Lung (tissue), 12 donors: ENCODE measurements around the gene PLCB2. TPM values are rescaled to one million over a fixed set of nuclear protein-coding genes. Genes with fewer than 3 reads are reported as not detected.

ENCODE experiments used
- ATAC-seq: fragments of 200-7000 bp; cut with Tn5 transposase; one replicate; pipeline ENCODE4 v1.9.1; 2020; ENCODE audit warnings: moderate number of reproducible peaks; ENCODE audit not compliant: insufficient read depth, low FRiP score
- DNase-seq, 3 donors: peaks; one replicate each; pipeline ENCODE4 v3.0.0-alpha.2; 2013 to 2017
- H3K27ac ChIP-seq, 2 donors: one replicate each; pipeline ENCODE4 v1.5.1; 2013; ENCODE audit warnings: mild to moderate bottlenecking in 2 of 2, moderate library complexity in 2 of 2, control low read depth in 1 of 2, inconsistent platforms in 1 of 2, low read depth in 1 of 2, low read length in 1 of 2
- H3K27me3 ChIP-seq, 3 donors: one replicate each; pipeline ENCODE4 v1.5.1; 2013; ENCODE audit warnings: low read length in 2 of 3; ENCODE audit not compliant: control insufficient read depth in 3 of 3, insufficient read depth in 3 of 3
- H3K36me3 ChIP-seq, 4 donors: one replicate each; pipeline ENCODE4 v1.5.1; 2013; ENCODE audit warnings: low read length in 4 of 4, mild to moderate bottlenecking in 1 of 4, moderate library complexity in 1 of 4; ENCODE audit not compliant: control insufficient read depth in 4 of 4, insufficient read depth in 4 of 4
- H3K4me1 ChIP-seq, 5 donors: one replicate each; pipeline ENCODE4 v1.5.1; 2013; ENCODE audit warnings: low read length in 5 of 5, mild to moderate bottlenecking in 2 of 5, moderate library complexity in 1 of 5; ENCODE audit not compliant: control insufficient read depth in 5 of 5, insufficient read depth in 5 of 5
- H3K4me3 ChIP-seq: one replicate; pipeline ENCODE4 v1.5.1; 2013; ENCODE audit warnings: mild to moderate bottlenecking, control low read depth, moderate library complexity
- H3K9ac ChIP-seq, 2 donors: one replicate each; pipeline ENCODE4 v1.5.1; 2013; ENCODE audit warnings: low read length in 2 of 2, control low read depth in 1 of 2; ENCODE audit not compliant: insufficient read depth in 1 of 2
- H3K9me3 ChIP-seq, 4 donors: one replicate each; pipeline ENCODE4 v1.5.1; 2013; ENCODE audit warnings: low read length in 3 of 4, mild to moderate bottlenecking in 1 of 4, moderate library complexity in 1 of 4; ENCODE audit not compliant: control insufficient read depth in 4 of 4, insufficient read depth in 3 of 4
- WGBS, 2 donors: extraction: QIAGEN DNeasy Blood & Tissue Kit; methylation state at CpG; one replicate each; pipeline ENCODE4 v1.1.7; 2013; 5-methylcytosine and 5-hydroxymethylcytosine counted together
- polyA plus RNA-seq, 2 donors: library from polyadenylated mRNA; stranded (reverse); fragments of 200-250 nt; gene quantifications; one replicate each; pipeline ENCODE4 v1.2.1, GENCODE V29; 2013
- total RNA-seq, 2 donors: library from RNA; depleted of rRNA in 1 of 2; stranded (reverse); fragments of >200 nt in 1 of 2; gene quantifications; one replicate each; pipeline ENCODE4 v1.2.1, GENCODE V29; 2014 to 2021
- TF ChIP-seq, protein P1 (sequence below): IDR thresholded peaks from 2 replicates; pipeline ENCODE4 v1.5.1; 2012; ENCODE audit warnings: mild to moderate bottlenecking; ENCODE audit errors: control extremely low read depth, extremely low read depth
- donor health status: control.
- donor health status: control.
- donor health status: Bipolar disorder and iron deficiency.
- donor health status: healthy.
- donor health status: DM: yes; HTN: yes; CAD: no.

PLCB2 gene
- total and polyA plus RNA-seq, 4 donors = 17.9 to 76.7 (median 51.2) TPM

- Histone ChIP-seq H3K9ac (no peak overlapping the region), H3K27me3 (peaks cover 0 to 16% (median 6%) of the 10 kb centered on the region in 3 donors), H3K9me3 (no peaks in the 10 kb centered on the region), H3K27ac (no peak overlapping the region), H3K4me3 (no peak overlapping the region), H3K4me1 (peaks cover 0 to 4% (median under 1%) of the 10 kb centered on the region in 5 donors), H3K36me3 (no peaks in the 10 kb centered on the region)
- WGBS, 2 donors = 51 to 64% methylated on average over 8 of the region's 8 CpGs
- ATAC-seq = no peak
- DNase-seq = no peak
- TF ChIP-seq, protein P1, sequence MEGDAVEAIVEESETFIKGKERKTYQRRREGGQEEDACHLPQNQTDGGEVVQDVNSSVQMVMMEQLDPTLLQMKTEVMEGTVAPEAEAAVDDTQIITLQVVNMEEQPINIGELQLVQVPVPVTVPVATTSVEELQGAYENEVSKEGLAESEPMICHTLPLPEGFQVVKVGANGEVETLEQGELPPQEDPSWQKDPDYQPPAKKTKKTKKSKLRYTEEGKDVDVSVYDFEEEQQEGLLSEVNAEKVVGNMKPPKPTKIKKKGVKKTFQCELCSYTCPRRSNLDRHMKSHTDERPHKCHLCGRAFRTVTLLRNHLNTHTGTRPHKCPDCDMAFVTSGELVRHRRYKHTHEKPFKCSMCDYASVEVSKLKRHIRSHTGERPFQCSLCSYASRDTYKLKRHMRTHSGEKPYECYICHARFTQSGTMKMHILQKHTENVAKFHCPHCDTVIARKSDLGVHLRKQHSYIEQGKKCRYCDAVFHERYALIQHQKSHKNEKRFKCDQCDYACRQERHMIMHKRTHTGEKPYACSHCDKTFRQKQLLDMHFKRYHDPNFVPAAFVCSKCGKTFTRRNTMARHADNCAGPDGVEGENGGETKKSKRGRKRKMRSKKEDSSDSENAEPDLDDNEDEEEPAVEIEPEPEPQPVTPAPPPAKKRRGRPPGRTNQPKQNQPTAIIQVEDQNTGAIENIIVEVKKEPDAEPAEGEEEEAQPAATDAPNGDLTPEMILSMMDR = no peak
Measured at GRCh38 chr15:40258544-40258943, 49.2 kb downstream of the PLCB2 start.

- no peak overlapping the region for H3K27ac ChIP-seq
- no peak for DNase-seq
Measured at GRCh38 chr15:40257656-40258450, 49.9 kb downstream of the PLCB2 start.

GRCh38 chr15:40256638-40257235 is 51.0 kb downstream of the PLCB2 start:
- peaks cover 0 to 23% (median 8%) of the 10 kb centered on the region in 3 donors for H3K27me3 ChIP-seq
- TF ChIP-seq, protein P1 = no peak
- no peaks in the 10 kb centered on the region for H3K9me3 ChIP-seq
- H3K4me3 ChIP-seq = no peak overlapping the region
- DNase-seq (no peak), ATAC-seq (no peak)
- 87 to 92% methylated on average over 17 of the region's 17 CpGs for WGBS, 2 donors
- H3K36me3 ChIP-seq = no peaks in the 10 kb centered on the region
- H3K27ac ChIP-seq = no peak overlapping the region
- H3K9ac ChIP-seq = no peak overlapping the region
- peaks cover 0 to 16% (median 0%) of the 10 kb centered on the region in 5 donors for H3K4me1 ChIP-seq

More at GRCh38 chr15:40257656-40258450, 49.9 kb downstream of the PLCB2 start:
- 86 to 91% methylated on average over 9 of the region's 9 CpGs for WGBS, 2 donors
- Histone ChIP-seq H3K36me3 (no peaks in the 10 kb centered on the region), H3K9me3 (no peaks in the 10 kb centered on the region), H3K4me1 (peaks cover 0 to 10% (median 1%) of the 10 kb centered on the region in 5 donors), H3K9ac (no peak overlapping the region), H3K27me3 (peaks cover 0 to 23% (median 8%) of the 10 kb centered on the region in 3 donors), H3K4me3 (no peak overlapping the region)
- ATAC-seq = no peak
- TF ChIP-seq, protein P1 = no peak
